GM21619 (cell line): ENCODE measurements around the gene CAMK1D.
A peak's percentile ranks its signal among the peaks of the same experiment; 100 is the strongest.
"Not testable (repeated sequence)": the region's sequence is repeated elsewhere in the genome, so short reads cannot be mapped to it uniquely, and the experiment has no call there.

ENCODE experiments used
- ATAC-seq: cut with Tn5 transposase; IDR thresholded peaks from one replicate; pipeline ENCODE4 v1.9.1; 2021; ENCODE audit not compliant: unreplicated experiment

CAMK1D gene

DNA sequence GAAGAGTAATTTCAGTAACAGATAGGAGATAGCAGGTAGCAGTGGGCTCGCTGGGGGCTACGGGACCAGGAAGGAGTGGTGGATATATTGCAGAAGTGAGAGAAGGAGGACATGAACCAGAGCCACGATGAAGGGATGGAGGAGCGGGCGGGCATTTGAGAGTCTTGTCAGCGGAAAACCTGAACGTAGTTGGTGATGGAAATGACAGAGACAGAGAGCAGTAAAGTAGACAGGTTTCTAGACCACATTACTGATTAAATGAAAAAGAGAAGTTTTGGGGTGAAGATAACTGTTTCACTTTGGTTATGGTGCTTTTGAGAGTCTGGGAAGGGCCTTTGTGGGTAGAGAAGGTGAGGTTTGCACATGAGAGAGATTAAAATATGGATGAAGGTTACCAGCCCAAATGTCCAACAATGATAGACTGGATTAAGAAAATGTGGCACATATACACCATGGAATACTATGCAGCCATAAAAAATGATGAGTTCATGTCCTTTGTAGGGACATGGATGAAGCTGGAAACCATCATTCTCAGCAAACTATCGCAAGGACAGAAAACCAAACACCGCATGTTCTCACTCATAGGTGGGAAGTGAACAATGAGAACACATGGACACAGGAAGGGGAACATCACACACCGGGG is 196.9 kb downstream of the CAMK1D start:
- not testable (repeated sequence) for ATAC-seq

GRCh38 chr10:12547301-12547771 is 198.0 kb downstream of the CAMK1D start:
- no peak for ATAC-seq

- no peak for ATAC-seq
Measured at GRCh38 chr10:12549297-12549696, 199.9 kb downstream of the CAMK1D start.

DNA sequence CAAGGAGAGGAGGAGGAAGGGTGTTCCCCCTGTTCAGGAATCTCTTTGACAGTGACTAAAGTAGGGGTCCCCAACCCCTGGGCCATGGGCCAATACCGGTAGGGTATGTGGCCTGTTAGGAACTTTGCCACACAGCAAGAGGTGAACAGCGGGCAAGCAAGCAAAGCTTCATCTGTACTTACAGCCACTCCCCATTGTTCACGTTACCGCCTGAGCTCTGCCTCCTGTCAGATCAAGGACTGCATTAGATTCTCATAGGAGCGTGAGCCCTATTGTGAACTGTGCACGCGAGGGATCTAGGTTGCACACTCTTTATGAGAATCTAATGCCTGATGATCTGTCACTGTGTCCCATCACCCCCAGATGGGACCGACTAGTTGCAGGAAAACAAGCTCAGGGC is 201.6 kb downstream of the CAMK1D start:
- no peak for ATAC-seq

- ATAC-seq, result no peak
Measured at GRCh38 chr10:12556039-12556438, 206.7 kb downstream of the CAMK1D start.

DNA sequence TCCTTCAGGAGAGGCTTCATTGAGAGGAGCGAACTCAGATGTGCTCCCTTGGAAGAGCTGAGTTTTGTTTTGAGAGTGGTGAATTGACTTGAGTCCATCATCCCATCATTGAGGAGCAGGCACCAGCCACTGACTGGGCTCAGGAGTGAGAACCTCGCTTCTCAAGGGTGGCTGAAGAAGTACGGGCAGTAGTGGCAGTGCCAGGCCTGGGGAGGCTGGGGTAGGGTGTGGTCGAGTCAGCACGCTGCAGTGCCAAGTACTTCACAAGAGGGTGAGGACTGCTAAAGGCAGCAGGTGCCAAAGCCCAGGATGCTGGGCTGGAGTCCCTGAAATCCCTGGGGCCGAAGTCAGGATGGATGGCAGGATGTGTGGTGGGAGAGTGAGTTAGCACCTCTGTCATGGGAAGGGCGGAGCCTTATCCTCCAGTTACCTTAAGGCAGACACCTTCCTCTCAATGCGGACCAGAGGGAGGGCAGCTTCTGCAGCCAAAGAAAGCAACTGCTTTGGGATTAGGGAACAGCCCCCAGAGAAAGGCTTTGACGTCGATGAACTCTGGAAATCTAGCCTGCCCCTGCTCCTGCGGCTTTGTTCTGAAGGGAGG is 210.3 kb downstream of the CAMK1D start:
- no peak for ATAC-seq

DNA sequence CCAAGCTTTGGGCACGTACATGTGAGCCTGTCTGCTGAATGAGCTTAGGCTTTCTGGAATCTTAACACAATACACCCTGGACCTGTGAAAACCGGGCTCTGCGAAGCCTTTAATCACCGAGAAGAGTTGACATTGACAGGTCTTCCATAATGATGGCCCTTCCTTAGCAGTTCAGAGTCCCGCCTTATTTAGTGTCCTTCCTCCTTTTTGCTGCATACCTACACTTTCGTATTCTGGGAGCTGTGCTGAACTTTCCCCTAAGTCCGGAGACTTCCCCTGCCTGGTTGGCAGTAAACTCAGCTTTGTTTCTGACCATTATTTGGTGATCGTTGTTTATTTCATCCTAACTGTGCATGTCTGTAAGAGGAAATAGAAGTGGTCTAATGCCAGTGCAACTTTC is 212.0 kb downstream of the CAMK1D start:
- no peak for ATAC-seq

- ATAC-seq, result no peak
Measured at GRCh38 chr10:12561720-12562119, 212.4 kb downstream of the CAMK1D start.

DNA sequence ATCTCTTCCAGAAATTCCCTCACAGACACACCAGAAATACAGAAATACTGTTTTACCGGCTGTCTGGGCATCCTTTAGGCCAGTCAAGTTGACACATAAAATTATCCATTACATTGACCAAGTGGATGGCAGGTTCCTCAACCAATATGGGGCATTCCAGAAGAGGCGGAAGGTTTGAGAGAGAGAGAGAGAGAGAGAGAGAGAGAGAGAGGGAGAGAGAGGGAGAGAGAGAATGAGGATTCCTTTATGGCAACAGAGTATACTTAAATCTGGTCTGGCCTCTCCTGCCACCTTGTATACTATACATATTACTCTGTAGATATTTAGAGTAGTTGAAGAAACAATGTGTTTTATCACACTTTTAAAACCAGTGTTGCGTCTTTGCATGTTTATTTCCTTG is 214.1 kb downstream of the CAMK1D start:
- no peak for ATAC-seq

DNA sequence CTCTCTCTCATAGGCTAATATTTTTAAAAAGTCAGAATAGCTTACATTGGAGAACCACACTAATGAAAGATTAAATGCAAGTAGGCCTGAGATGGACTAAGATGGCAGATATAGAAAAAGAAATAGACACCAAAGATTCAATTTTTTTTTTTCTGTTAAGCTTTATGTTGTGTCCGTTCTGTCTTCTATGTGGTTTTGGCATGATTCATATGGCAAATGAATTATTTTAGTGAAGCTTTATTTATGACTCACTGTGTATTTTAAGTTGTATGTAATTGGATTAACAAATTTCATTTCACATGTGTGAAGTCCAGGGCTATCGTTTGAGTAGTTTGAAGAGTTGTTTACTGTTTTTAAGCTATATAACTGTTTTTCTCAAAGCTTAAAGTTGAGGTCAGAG is 214.8 kb downstream of the CAMK1D start:
- no peak for ATAC-seq

DNA sequence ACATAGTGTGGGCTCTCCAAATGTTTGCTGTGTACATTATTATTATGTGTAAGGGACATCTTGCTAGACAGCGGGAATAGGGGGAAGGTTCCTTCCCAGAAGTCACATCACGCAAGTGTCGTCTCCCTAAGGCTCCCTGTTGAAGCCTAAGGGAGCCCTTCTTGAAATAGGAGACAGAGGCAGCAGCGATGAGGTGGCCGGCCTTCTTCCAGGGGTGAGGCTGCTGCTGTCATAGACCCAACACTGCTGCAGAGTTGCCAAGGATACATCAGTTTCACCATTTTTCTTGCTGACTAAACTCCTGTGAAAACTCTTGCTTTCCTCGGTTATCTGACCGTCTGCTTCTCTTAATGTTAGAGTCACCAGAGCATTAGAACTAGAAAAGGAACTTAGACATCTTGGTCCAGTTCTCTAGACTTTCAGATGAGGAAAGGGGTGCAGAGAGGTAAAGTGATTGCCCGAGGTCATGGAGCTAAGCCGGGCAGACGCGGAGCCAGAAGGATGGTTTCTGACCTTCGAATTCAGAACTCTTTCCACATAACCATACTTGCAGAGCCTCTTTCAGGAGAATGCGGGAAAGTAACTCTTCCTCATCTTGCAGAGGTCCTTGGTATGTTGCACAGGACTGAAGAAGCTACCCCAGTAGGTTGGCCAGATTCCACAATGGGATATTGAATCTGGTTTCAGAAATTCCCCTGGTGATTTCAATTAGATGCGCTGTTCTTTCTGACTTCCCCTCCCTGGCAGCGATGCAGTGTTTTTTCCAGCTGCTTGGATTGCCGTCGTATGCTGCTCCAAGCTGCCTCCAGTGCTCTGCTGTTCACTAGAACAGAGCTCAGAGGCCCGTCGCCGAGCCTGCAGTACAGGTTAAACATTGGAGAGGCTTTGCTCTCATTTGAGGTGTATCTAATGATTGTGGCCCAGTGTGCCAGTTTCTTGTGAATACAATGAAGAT is 217.1 kb downstream of the CAMK1D start:
- no peak for ATAC-seq

- ATAC-seq, result no peak
Measured at GRCh38 chr10:12568391-12569009, 219.2 kb downstream of the CAMK1D start.

DNA sequence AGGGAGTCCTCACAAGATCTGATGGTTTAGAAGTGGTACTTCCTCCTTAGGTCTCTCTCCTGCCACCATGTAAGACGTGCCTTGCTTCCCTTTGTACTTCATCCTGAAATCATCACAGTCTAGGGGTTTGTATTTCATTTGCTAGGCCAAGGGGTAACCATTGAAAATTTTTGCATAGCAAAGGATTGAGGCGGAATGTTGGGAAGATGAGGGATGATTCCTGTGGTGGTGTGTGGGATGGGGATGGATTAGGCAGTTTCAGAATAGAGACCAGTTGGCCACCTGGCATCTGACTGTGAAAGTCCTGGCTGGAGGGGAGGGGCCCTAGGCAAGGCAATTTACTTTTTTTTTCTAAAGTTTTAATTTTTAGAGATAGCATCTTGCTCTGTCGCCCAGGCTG is 222.9 kb downstream of the CAMK1D start:
- no peak for ATAC-seq

DNA sequence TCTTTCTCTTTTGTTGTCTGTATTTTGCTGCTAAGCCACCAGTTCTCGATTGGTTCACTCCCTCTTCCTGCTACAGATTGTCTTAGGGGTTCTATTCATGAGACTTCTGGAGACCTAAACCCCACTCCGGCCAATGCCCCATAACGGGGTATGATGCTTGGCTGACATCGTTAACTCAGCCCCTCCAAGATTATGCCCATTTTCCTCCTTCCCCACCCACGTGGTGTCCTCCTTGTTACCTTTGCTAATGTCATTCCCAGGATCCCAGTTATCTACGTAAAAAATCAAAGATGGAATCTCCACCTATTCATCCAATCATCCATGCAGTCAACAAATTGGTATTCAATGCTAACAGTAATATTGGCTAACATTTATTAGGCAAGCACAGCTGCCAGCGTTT is 228.3 kb downstream of the CAMK1D start:
- ATAC-seq, result no peak

GRCh38 chr10:12579954-12580858 is 230.9 kb downstream of the CAMK1D start:
- ATAC-seq, result peak; percentile 95

- no peak for ATAC-seq
Measured at GRCh38 chr10:12583891-12584595, 234.7 kb downstream of the CAMK1D start.

- ATAC-seq, result no peak
Measured at GRCh38 chr10:12586741-12587140, 237.4 kb downstream of the CAMK1D start.

- ATAC-seq, result no peak
Measured at GRCh38 chr10:12587451-12587888, 238.1 kb downstream of the CAMK1D start.

DNA sequence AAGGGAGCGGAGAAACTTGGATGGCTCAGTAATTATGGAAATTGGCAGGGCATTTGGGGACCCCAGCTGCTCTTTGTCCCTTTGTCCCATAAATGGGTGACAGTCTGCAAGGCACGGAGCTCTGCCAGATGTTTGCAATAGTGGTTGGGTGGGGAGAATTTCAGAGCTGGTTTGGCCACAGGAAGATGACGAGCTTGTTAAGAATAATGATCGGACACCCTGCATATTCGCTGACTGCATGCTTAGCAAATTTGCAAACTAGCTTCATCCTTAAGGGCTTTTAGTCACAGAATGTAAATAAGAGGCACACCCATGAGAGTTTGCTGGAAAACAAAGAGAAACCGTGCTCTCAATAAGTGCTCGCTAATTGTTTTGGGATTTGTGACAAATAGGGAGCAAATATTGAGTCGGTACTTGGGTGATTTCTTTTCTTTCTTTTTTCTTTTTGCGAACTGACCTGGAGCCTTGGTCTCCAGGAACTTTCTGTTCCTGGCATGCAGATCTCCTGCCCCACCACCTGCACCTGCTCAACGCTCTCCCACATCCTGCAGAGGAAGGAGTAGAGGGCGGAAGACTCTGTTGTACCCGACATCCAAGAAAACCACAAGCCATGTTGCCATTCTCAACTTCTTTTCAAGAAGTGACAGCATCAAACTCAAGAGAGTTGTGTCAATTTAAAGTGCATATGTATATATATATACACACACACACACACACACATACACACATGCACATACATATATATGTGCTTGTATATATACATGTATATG is 238.9 kb downstream of the CAMK1D start:
- no peak for ATAC-seq
